ENCODE data around the gene ZNF605. TPM values are rescaled to one million over a fixed set of nuclear protein-coding genes. Genes with fewer than 3 reads are reported as not detected.

Gene ZNF605
- total and polyA plus RNA-seq, 10 of the 15 experiments (the other 5 are each of a cell fraction or from before 2014, with no cell fraction given): 0.95 to 4.8 (median 2.5) TPM

GRCh38 chr12:132956011-132956788 is at the start of gene ZNF605 (continued):
- TF ChIP-seq REST (IDR thresholded peaks at IDR 0.05; ENCODE audit: low read depth, low read length): no peak
- TF ChIP-seq SUZ12 (IDR thresholded peaks at IDR 0.05; ENCODE audit: unreplicated experiment): peak; percentile 96
- TF ChIP-seq KDM1A (IDR thresholded peaks at IDR 0.05; ENCODE audit: borderline replicate concordance): no peak
- TF ChIP-seq ASH2L (IDR thresholded peaks at IDR 0.05; ENCODE audit: borderline replicate concordance, low read depth): no peak; the same call in 1 of the 2 replicates
- TF ChIP-seq SMC3 (IDR thresholded peaks at IDR 0.05; ENCODE audit: borderline replicate concordance, low read length): no peak
- no peak for TF ChIP-seq HSF1 (IDR thresholded peaks at IDR 0.05; ENCODE audit: low read depth, low read length)
- TF ChIP-seq KAT2A (conservative IDR thresholded peaks at IDR 0.05; ENCODE audit: control insufficient read depth, low read depth, low read length): no peak
- TF ChIP-seq SMARCA5 (IDR thresholded peaks at IDR 0.05): no peak
- no peak for TF ChIP-seq YBX1 (IDR thresholded peaks at IDR 0.05)
- TF ChIP-seq POLR2AphosphoS5 (IDR thresholded peaks at IDR 0.05; ENCODE audit: low read length): peak; percentile 42; the same call in 1 of the 2 replicates
- peak; percentile 60; the same call in 1 of the 2 replicates for TF ChIP-seq TAF1 (IDR thresholded peaks at IDR 0.05; ENCODE audit: borderline replicate concordance, low read depth, low read length)
- no peak for TF ChIP-seq CBFB (IDR thresholded peaks at IDR 0.05; ENCODE audit: low read depth)
- TF ChIP-seq NFXL1 (IDR thresholded peaks at IDR 0.05; ENCODE audit: borderline replicate concordance): no peak
- no peak for TF ChIP-seq ATF2 (IDR thresholded peaks at IDR 0.05; ENCODE audit: low read length)
- TF ChIP-seq MAX (IDR thresholded peaks at IDR 0.05; ENCODE audit: low read depth, low read length): no peak
- TF ChIP-seq USF1 (IDR thresholded peaks at IDR 0.05; ENCODE audit: borderline replicate concordance, extremely low read length, insufficient read depth, low read depth, low read length): no peak

Data from GM12878 (cell line).